Heart left ventricle (tissue), 16 donors: ENCODE results near the gene LKAAEAR1. TPM values are rescaled to one million over a fixed set of nuclear protein-coding genes. Genes with fewer than 3 reads are reported as not detected.
A peak's percentile ranks its signal among the peaks of the same experiment; 100 is the strongest.

Source experiments
- ATAC-seq, 4 donors: fragments of 200-7000 bp; cut with Tn5 transposase; one replicate each; pipeline ENCODE4 v1.9.1; 2020 to 2022; ENCODE audit warnings: moderate library complexity in 4 of 4, mild to moderate bottlenecking in 3 of 4, moderate number of reproducible peaks in 1 of 4
- DNase-seq, 5 donors: peaks; one replicate each; pipeline ENCODE4 v3.0.0-alpha.2; 2020
- H3K27ac ChIP-seq, 12 donors: fragments of 200-600 bp; sonication (generic) in 4 of 12; one replicate each; pipeline versions ENCODE4 v1.5.0 to v1.8.0; 2016 to 2022; ENCODE audit warnings: mild to moderate bottlenecking in 2 of 12
- H3K27me3 ChIP-seq, 9 donors: fragments of 200-600 bp; sonication (generic) in 2 of 9; one replicate each; pipeline versions ENCODE4 v1.5.1 to v1.8.0; 2016 to 2022; ENCODE audit warnings: mild to moderate bottlenecking in 3 of 9
- H3K36me3 ChIP-seq, 9 donors: fragments of 200-600 bp; sonication (generic) in 2 of 9; one replicate each; pipeline versions ENCODE4 v1.5.0 to v1.8.0; 2018 to 2022; ENCODE audit warnings: mild to moderate bottlenecking in 2 of 9
- H3K4me1 ChIP-seq, 12 donors: fragments of 200-600 bp; sonication (generic) in 4 of 12; one replicate each; pipeline versions ENCODE4 v1.5.0 to v1.8.0; 2016 to 2022; ENCODE audit warnings: mild to moderate bottlenecking in 3 of 12
- H3K4me3 ChIP-seq, 12 donors: fragments of 200-600 bp; sonication (generic) in 4 of 12; one replicate each; pipeline versions ENCODE4 v1.5.0 to v1.8.0; 2017 to 2022; ENCODE audit warnings: mild to moderate bottlenecking in 9 of 12, moderate library complexity in 4 of 12
- H3K9me3 ChIP-seq, 12 donors: fragments of 200-600 bp; sonication (generic) in 4 of 12; one replicate each; pipeline versions ENCODE4 v1.5.0 to v1.8.0; 2016 to 2022; ENCODE audit warnings: mild to moderate bottlenecking in 1 of 12
- CTCF ChIP-seq, 12 donors: fragments of 200-600 bp; sonication (generic) in 4 of 12; IDR thresholded peaks; one replicate each; pipeline versions ENCODE4 v1.5.0 to v1.8.0; 2018 to 2022; ENCODE audit warnings: antibody characterized with exemption in 12 of 12, mild to moderate bottlenecking in 5 of 12
- POLR2A ChIP-seq, 2 donors: fragments of 450-650 bp; IDR thresholded peaks; one replicate each; pipeline ENCODE4 v1.6.1; 2017; ENCODE audit warnings: antibody characterized with exemption in 2 of 2, mild to moderate bottlenecking in 2 of 2, moderate library complexity in 2 of 2
- WGBS, 4 donors: extraction: QIAGEN DNeasy Blood & Tissue Kit in 2 of 4; methylation state at CpG; one replicate each; pipeline versions ENCODE4 v1.1.5 to v1.1.7; 2013 to 2018; 5-methylcytosine and 5-hydroxymethylcytosine counted together
- intact Hi-C, 10 donors: fragments of 100-400 bp; cut with DNase I; formaldehyde crosslinking; loops; one replicate each; pipeline versions ENCODE4 v1.11.1 to v1.14.2; 2022
- polyA plus RNA-seq, 2 donors: library from polyadenylated mRNA; stranded (reverse); fragments of 200-250 nt; gene quantifications; one replicate each; pipeline ENCODE4 v1.2.3, GENCODE V29; 2013
- total RNA-seq, 9 donors: library from RNA; depleted of rRNA in 2 of 9; stranded (reverse); fragments of >200 nt in 2 of 9; fragmentation: NEBNext Ultra II Directional in 3 of 9; extraction: Animal tissue kit (Norgen Biotek cat#: 25700) in 3 of 9; gene quantifications; one replicate each; pipeline versions ENCODE4 v1.1.0 to v1.2.4, GENCODE V29; 2016 to 2023
- donor health status: ischemic (EF 13 %, LVEDD 7.1; RV severe dilation, severe dysfunction).
- donor health status: healthy with polysubstance abuse.
- donor health status: DM: no; HTN: yes; CAD: no.
- donor health status: DM: no; HTN: no; CAD: no.
- donor health status: ischemic (EF 25% LVEDD 6.9; RV normal size, moderate dysfunction).
- donor health status: ischemic (EF 25% LVEDD 5.7; RV mildly dilated, moderate dysfunction).
- donor health status: healthy.
- donor health status: DM: yes; HTN: yes; CAD: no.
- donor health status: ischemic (EF 35%, LVEDD 5.7; RV mildly dilated, moderate dysfunction).
- donor health status: nonischemic (EF 11% LVEDD 7.7; RV severe dilation, severe dysfunction).
- donor health status: DM: yes; HTN: yes; CAD: no.
- donor health status: PGD.
- donor health status: ischemic (EF 29% LVEDD 5.4; RV normal size, mild dysfunction).
- donor health status: nonischemic (EF 23%, LVEDD 6.1; RV moderate dilation, normal function).

The LKAAEAR1 gene
- total and polyA plus RNA-seq, 11 donors, result not detected

- intact Hi-C loops, result no loop called here
- 57 to 73% (median 63%) methylated on average over 16 to 23 of the region's 23 CpGs for WGBS, 4 donors
- peak in 1 of 5 donors; percentile 56 for DNase-seq
- Histone ChIP-seq H3K36me3 (peaks cover 0 to 23% (median 8%) of the 10 kb centered on the region in 9 donors), H3K4me1 (peaks cover 0 to 51% (median 27%) of the 10 kb centered on the region in 12 donors), H3K27me3 (peaks cover 0 to 57% (median 14%) of the 10 kb centered on the region in 9 donors), H3K4me3 (peak overlapping the region; percentile 2 to 91 (median 61)), H3K9me3 (no peaks in the 10 kb centered on the region), H3K27ac (peak overlapping the region; percentile 78 to 96 (median 91))
- TF ChIP-seq CTCF (IDR thresholded peaks at IDR 0.05) (peak in 4 of 12 donors; percentile 6 to 30 (median 18)), POLR2A (IDR thresholded peaks at IDR 0.05) (no peak)
- peak in 2 of 4 donors; percentile 3 to 5 for ATAC-seq
Measured at GRCh38 chr20:64050261-64051032, 33.8 kb downstream of the LKAAEAR1 start.

GRCh38 chr20:64049878-64050260, 34.3 kb downstream of the LKAAEAR1 start:
- Histone ChIP-seq H3K9me3 (no peaks in the 10 kb centered on the region), H3K27ac (peak overlapping the region; percentile 78 to 96 (median 91)), H3K36me3 (peaks cover 0 to 23% (median 8%) of the 10 kb centered on the region in 9 donors), H3K4me3 (peak overlapping the region; percentile 2 to 91 (median 61)), H3K27me3 (peaks cover 0 to 59% (median 14%) of the 10 kb centered on the region in 9 donors), H3K4me1 (peaks cover 0 to 45% (median 24%) of the 10 kb centered on the region in 12 donors)
- DNase-seq, result peak in 2 of 5 donors; percentile 54 to 70
- 14 to 76% (median 34%) methylated on average over 3 to 16 of the region's 16 CpGs for WGBS, 4 donors
- intact Hi-C loops, result no loop called here
- ATAC-seq, result peak in 3 of 4 donors; percentile 6 to 31 (median 18)
- TF ChIP-seq POLR2A (IDR thresholded peaks at IDR 0.05) (no peak), CTCF (IDR thresholded peaks at IDR 0.05) (no peak)

- peak within 1 kb of the TSS; percentile 78 to 96 (median 91) for H3K27ac ChIP-seq
- intact Hi-C loops, result no loop called here
- peak in 1 of 2 donors; percentile 47 for TF ChIP-seq POLR2A (IDR thresholded peaks at IDR 0.05)
- no peak for TF ChIP-seq CTCF (IDR thresholded peaks at IDR 0.05)
- ATAC-seq, result peak in 3 of 4 donors; percentile 8 to 14 (median 10)
- H3K27me3 ChIP-seq, result peaks cover 0 to 59% (median 14%) of the 10 kb centered on the region in 9 donors
- DNase-seq, result peak in 4 of 5 donors; percentile 60 to 76 (median 68)
- 0 to 1% (median 0%) methylated on average over 6 to 107 of the region's 111 CpGs for WGBS, 4 donors
- peak within 1 kb of the TSS; percentile 39 to 91 (median 63) for H3K4me3 ChIP-seq
- peaks cover 0 to 23% (median 8%) of the 10 kb centered on the region in 9 donors for H3K36me3 ChIP-seq
- peaks cover 0 to 42% (median 19%) of the 10 kb centered on the region in 12 donors for H3K4me1 ChIP-seq
- no peaks in the 10 kb centered on the region for H3K9me3 ChIP-seq
Measured at GRCh38 chr20:64049060-64049877, 34.9 kb downstream of the LKAAEAR1 start, which contains the start of gene SOX18. SOX18 (minus strand) TSS chr20:64049639; CDS start chr20:64049516, 123 bp downstream.
